HEK293 (cell line): Measurements from ENCODE around the gene SPATA2L.

Experiments used
- GFI1B ChIP-seq: fragments of 450-650 bp; formaldehyde crosslinking; IDR thresholded peaks from 2 replicates; pipeline ENCODE4 v1.5.1; 2016; ENCODE audit warnings: missing biosample characterization, missing genetic modification characterization
- GLIS2 ChIP-seq: fragments of 450-650 bp; formaldehyde crosslinking; IDR thresholded peaks from 2 replicates; pipeline ENCODE4 v1.5.1; 2016; ENCODE audit warnings: missing biosample characterization, missing genetic modification characterization
- HOXC10 ChIP-seq: sonication (generic); formaldehyde crosslinking; IDR thresholded peaks from 2 replicates; pipeline ENCODE4 v1.8.1; 2023; ENCODE audit warnings: mild to moderate bottlenecking, missing genetic modification reagents
- KLF10 ChIP-seq: fragments of 450-650 bp; IDR thresholded peaks from 2 replicates; pipeline ENCODE4 v1.5.1; 2018; ENCODE audit warnings: missing biosample characterization, mild to moderate bottlenecking, missing genetic modification characterization
- MEIS1 ChIP-seq: sonication (generic); formaldehyde crosslinking; IDR thresholded peaks from 2 replicates; pipeline ENCODE4 v1.8.1; 2022; ENCODE audit warnings: missing genetic modification reagents, mild to moderate bottlenecking, borderline replicate concordance
- PRDM2 ChIP-seq: fragments of 450-650 bp; formaldehyde crosslinking; IDR thresholded peaks from 2 replicates; pipeline ENCODE4 v1.5.1; 2016; ENCODE audit warnings: missing biosample characterization, missing genetic modification characterization, borderline replicate concordance
- WT1 ChIP-seq: fragments of 450-650 bp; formaldehyde crosslinking; IDR thresholded peaks from 2 replicates; pipeline ENCODE4 v1.5.1; 2016; ENCODE audit warnings: missing biosample characterization, missing genetic modification characterization
- ZBTB8A ChIP-seq: fragments of 450-650 bp; formaldehyde crosslinking; IDR thresholded peaks from 2 replicates; pipeline ENCODE4 v1.5.1; 2016; ENCODE audit warnings: missing biosample characterization, missing genetic modification characterization
- ZNF112 ChIP-seq: fragments of 450-650 bp; formaldehyde crosslinking; IDR thresholded peaks from 2 replicates; pipeline ENCODE4 v1.5.0; 2017; ENCODE audit warnings: missing biosample characterization, missing genetic modification characterization
- ZNF19 ChIP-seq: fragments of 450-650 bp; formaldehyde crosslinking; IDR thresholded peaks from 2 replicates; pipeline ENCODE4; 2016; ENCODE audit warnings: missing biosample characterization, missing genetic modification characterization, low read depth
- ZNF214 ChIP-seq: fragments of 450-650 bp; formaldehyde crosslinking; IDR thresholded peaks from 2 replicates; pipeline ENCODE4 v1.5.1; 2017; ENCODE audit warnings: missing biosample characterization, mild to moderate bottlenecking, missing genetic modification characterization, borderline replicate concordance
- ZNF341 ChIP-seq: fragments of 450-650 bp; formaldehyde crosslinking; IDR thresholded peaks from 2 replicates; pipeline ENCODE4; 2016; ENCODE audit warnings: low read depth, missing biosample characterization, missing genetic modification characterization
- ZNF366 ChIP-seq: fragments of 450-650 bp; formaldehyde crosslinking; conservative IDR thresholded peaks from 2 replicates; pipeline ENCODE4 v1.5.1; 2016; ENCODE audit warnings: missing biosample characterization, missing genetic modification characterization
- ZNF416 ChIP-seq: fragments of 450-650 bp; formaldehyde crosslinking; IDR thresholded peaks from 2 replicates; pipeline ENCODE4 v1.5.1; 2016; ENCODE audit warnings: missing biosample characterization, missing genetic modification characterization
- ZNF510 ChIP-seq: fragments of 450-650 bp; formaldehyde crosslinking; IDR thresholded peaks from 2 replicates; pipeline ENCODE4 v1.5.1; 2018; ENCODE audit warnings: mild to moderate bottlenecking, missing genetic modification characterization, missing biosample characterization; ENCODE audit not compliant: insufficient replicate concordance
- ZNF558 ChIP-seq: fragments of 450-650 bp; formaldehyde crosslinking; IDR thresholded peaks from 2 replicates; pipeline ENCODE4 v1.5.1; 2016; ENCODE audit warnings: missing biosample characterization, missing genetic modification characterization
- ZNF561 ChIP-seq: fragments of 450-650 bp; IDR thresholded peaks from 2 replicates; pipeline ENCODE4 v1.5.1; 2018; ENCODE audit warnings: missing biosample characterization, missing genetic modification characterization, borderline replicate concordance
- ZNF654 ChIP-seq: fragments of 450-650 bp; formaldehyde crosslinking; IDR thresholded peaks from 2 replicates; pipeline ENCODE4 v1.5.1; 2016; ENCODE audit warnings: low read depth, missing biosample characterization, missing genetic modification characterization
- ZNF768 ChIP-seq: fragments of 450-650 bp; formaldehyde crosslinking; IDR thresholded peaks from 2 replicates; pipeline ENCODE4 v1.5.1; 2018; ENCODE audit warnings: missing biosample characterization, mild to moderate bottlenecking, missing genetic modification characterization
- ZSCAN23 ChIP-seq: fragments of 450-650 bp; formaldehyde crosslinking; IDR thresholded peaks from 2 replicates; pipeline ENCODE4 v1.5.1; 2016; ENCODE audit warnings: missing biosample characterization, missing genetic modification characterization
- TF ChIP-seq, protein P1 (sequence below): fragments of 450-650 bp; formaldehyde crosslinking; conservative IDR thresholded peaks from 2 replicates; pipeline ENCODE4 v1.5.1; 2016; ENCODE audit warnings: low read depth, missing biosample characterization, missing genetic modification characterization
- TF ChIP-seq, protein P2 (sequence below): fragments of 450-650 bp; formaldehyde crosslinking; IDR thresholded peaks from 2 replicates; pipeline ENCODE4 v1.5.1; 2017; ENCODE audit warnings: missing biosample characterization, missing genetic modification characterization
- TF ChIP-seq, protein P3 (sequence below): fragments of 450-650 bp; formaldehyde crosslinking; IDR thresholded peaks from 2 replicates; pipeline ENCODE4 v1.5.1; 2016; ENCODE audit warnings: missing biosample characterization, missing genetic modification characterization

The SPATA2L gene

DNA sequence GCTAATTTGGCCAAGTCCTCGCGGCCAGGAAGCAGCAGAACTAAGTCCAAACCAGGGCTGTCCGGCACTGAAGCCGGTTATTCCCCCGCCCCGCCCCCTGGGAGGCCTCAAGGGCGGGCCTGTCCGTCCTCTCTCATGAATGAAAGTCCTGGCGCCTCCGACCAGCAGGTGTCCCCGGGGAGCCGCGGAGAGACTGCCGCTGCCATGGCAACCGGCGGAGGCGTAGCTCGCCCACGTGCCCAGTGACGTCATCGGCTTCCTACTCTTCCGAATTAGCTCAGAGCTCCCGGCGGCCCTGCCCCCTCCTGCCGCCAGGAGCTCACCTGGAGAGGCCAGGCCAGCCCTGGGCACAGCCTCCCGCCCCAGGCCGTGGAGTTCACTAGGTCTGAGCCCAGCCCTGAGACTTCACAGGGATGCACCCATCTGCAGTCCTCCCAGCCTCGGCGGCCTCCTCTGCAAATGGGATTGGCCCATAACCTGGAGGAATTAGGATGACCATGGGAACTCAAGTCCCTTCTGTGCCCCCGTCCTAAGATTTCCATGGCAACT is 1.3 kb downstream of the SPATA2L start (continued):
- TF ChIP-seq, protein P1, sequence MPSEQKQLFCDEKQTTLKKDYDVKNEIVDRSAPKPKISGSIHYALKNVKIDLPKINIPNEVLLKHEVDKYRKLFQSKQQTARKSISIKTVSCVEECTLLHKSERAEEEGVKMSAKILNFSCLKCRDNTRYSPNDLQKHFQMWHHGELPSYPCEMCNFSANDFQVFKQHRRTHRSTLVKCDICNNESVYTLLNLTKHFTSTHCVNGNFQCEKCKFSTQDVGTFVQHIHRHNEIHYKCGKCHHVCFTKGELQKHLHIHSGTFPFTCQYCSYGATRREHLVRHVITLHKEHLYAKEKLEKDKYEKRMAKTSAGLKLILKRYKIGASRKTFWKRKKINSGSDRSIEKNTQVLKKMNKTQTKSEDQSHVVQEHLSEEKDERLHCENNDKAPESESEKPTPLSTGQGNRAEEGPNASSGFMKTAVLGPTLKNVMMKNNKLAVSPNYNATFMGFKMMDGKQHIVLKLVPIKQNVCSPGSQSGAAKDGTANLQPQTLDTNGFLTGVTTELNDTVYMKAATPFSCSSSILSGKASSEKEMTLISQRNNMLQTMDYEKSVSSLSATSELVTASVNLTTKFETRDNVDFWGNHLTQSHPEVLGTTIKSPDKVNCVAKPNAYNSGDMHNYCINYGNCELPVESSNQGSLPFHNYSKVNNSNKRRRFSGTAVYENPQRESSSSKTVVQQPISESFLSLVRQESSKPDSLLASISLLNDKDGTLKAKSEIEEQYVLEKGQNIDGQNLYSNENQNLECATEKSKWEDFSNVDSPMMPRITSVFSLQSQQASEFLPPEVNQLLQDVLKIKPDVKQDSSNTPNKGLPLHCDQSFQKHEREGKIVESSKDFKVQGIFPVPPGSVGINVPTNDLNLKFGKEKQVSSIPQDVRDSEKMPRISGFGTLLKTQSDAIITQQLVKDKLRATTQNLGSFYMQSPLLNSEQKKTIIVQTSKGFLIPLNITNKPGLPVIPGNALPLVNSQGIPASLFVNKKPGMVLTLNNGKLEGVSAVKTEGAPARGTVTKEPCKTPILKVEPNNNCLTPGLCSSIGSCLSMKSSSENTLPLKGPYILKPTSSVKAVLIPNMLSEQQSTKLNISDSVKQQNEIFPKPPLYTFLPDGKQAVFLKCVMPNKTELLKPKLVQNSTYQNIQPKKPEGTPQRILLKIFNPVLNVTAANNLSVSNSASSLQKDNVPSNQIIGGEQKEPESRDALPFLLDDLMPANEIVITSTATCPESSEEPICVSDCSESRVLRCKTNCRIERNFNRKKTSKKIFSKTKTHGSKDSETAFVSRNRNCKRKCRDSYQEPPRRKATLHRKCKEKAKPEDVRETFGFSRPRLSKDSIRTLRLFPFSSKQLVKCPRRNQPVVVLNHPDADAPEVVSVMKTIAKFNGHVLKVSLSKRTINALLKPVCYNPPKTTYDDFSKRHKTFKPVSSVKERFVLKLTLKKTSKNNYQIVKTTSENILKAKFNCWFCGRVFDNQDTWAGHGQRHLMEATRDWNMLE (tag by site-specific recombination), result no peak
- TF ChIP-seq ZNF768 (tag by site-specific recombination) (no peak), PRDM2 (tag by site-specific recombination) (no peak), ZNF341 (no peak; the same call in 1 of the 2 replicates), ZNF510 (tag by site-specific recombination) (no peak), ZNF654 (tag by site-specific recombination) (peak; percentile 24), ZSCAN23 (no peak), KLF10 (peak; percentile 96), ZNF214 (tag by site-specific recombination) (no peak), ZNF112 (tag by site-specific recombination) (no peak), GFI1B (no peak), HOXC10 (no peak), ZNF558 (no peak), ZNF19 (no peak), ZNF366 (tag by site-specific recombination) (0 out of 2 replicates have a peak, but pooled peaks have one; percentile 44), GLIS2 (tag by site-specific recombination) (peak; percentile 84), ZNF416 (no peak), ZNF561 (0 out of 2 replicates have a peak, but pooled peaks have one; percentile 45), ZBTB8A (tag by site-specific recombination) (no peak), WT1 (tag by site-specific recombination) (peak; percentile 74), MEIS1 (no peak)
- TF ChIP-seq, protein P2, sequence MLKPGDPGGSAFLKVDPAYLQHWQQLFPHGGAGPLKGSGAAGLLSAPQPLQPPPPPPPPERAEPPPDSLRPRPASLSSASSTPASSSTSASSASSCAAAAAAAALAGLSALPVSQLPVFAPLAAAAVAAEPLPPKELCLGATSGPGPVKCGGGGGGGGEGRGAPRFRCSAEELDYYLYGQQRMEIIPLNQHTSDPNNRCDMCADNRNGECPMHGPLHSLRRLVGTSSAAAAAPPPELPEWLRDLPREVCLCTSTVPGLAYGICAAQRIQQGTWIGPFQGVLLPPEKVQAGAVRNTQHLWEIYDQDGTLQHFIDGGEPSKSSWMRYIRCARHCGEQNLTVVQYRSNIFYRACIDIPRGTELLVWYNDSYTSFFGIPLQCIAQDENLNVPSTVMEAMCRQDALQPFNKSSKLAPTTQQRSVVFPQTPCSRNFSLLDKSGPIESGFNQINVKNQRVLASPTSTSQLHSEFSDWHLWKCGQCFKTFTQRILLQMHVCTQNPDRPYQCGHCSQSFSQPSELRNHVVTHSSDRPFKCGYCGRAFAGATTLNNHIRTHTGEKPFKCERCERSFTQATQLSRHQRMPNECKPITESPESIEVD (tag by site-specific recombination), result no peak; the same call in 1 of the 2 replicates
- TF ChIP-seq, protein P3, sequence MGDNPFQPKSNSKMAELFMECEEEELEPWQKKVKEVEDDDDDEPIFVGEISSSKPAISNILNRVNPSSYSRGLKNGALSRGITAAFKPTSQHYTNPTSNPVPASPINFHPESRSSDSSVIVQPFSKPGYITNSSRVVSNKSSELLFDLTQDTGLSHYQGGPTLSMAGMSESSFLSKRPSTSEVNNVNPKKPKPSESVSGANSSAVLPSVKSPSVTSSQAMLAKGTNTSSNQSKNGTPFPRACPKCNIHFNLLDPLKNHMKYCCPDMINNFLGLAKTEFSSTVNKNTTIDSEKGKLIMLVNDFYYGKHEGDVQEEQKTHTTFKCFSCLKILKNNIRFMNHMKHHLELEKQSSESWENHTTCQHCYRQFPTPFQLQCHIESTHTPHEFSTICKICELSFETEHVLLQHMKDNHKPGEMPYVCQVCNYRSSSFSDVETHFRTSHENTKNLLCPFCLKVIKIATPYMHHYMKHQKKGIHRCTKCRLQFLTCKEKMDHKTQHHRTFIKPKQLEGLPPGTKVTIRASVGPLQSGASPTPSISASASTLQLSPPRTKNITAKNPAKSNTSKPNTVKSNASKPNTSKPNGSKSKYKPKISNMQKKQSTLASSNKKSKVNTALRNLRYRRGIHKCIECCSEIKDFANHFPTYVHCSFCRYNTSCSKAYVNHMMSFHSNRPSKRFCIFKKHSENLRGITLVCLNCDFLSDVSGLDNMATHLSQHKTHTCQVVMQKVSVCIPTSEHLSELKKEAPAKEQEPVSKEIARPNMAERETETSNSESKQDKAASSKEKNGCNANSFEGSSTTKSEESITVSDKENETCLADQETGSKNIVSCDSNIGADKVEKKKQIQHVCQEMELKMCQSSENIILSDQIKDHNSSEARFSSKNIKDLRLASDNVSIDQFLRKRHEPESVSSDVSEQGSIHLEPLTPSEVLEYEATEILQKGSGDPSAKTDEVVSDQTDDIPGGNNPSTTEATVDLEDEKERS (tag by site-specific recombination), result no peak
